GM21381 (cell line): ENCODE measurements around the gene SPNS2.
"Not testable (repeated sequence)": the region's sequence is repeated elsewhere in the genome, so short reads cannot be mapped to it uniquely, and the experiment has no call there.

ENCODE experiments used
- ATAC-seq: cut with Tn5 transposase; IDR thresholded peaks from one replicate; pipeline ENCODE4 v1.9.1; 2021; ENCODE audit warnings: mild to moderate bottlenecking, moderate library complexity; ENCODE audit not compliant: unreplicated experiment

The SPNS2 gene

GRCh38 chr17:4562015-4562969 is 63.6 kb downstream of the SPNS2 start:
- no peak for ATAC-seq

- no peak for ATAC-seq
Observed at GRCh38 chr17:4565209-4566141, 66.8 kb downstream of the SPNS2 start.

- no peak for ATAC-seq
Observed at GRCh38 chr17:4566785-4567184, 68.1 kb downstream of the SPNS2 start.

GRCh38 chr17:4569591-4569990 is 70.9 kb downstream of the SPNS2 start:
- no peak for ATAC-seq

DNA sequence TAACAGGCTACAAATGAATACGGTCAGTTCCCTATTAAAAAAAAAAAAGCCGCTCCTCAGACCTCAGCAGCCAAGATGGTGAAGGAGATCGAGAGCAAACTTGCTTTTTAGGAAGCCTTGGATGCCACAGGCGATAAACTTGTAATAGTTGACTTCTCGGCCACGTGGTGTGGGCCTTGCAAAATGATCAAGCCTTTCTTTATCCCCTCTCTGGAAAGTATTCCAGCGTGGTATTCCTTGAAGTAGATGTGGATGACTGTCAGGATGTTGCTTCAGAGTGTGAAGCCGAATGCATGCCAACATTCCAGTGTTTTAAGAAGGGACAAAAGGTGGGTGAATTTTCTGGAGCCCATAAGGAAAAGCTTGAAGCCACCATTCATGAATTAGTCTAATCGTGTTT is 73.5 kb downstream of the SPNS2 start:
- ATAC-seq: no peak

DNA sequence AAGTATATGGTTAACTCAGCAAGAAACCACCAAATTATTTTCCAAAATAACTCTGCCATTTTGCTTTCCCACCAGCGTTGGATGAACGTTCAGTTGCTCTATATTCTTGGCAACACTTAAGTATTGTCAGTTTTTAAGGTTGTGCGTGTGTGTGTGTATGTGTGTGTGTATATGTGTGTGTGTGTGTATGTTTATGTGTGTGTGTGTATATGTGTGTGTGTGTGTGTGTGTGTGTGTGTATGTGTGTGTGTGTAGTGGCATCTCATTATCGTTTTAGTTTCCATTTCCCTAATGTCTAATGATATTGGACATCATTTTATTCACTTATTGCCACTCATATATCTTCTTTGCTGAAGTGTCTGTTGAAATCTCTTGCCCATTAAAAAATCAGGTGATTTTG is 74.4 kb downstream of the SPNS2 start:
- ATAC-seq: no peak

DNA sequence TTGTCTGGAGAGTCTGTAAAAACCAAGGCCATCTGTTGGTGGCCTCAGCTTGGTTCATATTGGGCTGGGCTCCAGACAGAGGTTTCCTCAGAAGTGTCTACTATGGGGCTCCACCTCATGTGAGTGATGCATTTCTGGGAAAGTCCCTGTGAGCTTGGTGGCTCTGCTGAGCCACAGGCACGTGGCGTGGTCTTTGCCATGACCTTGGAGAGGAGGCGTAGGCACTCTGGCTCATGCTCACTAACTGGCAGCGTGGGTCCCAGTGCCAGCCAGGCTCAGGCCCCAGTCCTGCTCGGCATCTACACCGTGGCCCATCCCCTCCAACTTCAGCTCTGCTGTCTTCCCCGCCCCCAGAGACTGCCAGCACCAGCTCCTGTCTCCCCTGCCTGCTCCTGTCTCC is 75.0 kb downstream of the SPNS2 start:
- ATAC-seq: no peak

DNA sequence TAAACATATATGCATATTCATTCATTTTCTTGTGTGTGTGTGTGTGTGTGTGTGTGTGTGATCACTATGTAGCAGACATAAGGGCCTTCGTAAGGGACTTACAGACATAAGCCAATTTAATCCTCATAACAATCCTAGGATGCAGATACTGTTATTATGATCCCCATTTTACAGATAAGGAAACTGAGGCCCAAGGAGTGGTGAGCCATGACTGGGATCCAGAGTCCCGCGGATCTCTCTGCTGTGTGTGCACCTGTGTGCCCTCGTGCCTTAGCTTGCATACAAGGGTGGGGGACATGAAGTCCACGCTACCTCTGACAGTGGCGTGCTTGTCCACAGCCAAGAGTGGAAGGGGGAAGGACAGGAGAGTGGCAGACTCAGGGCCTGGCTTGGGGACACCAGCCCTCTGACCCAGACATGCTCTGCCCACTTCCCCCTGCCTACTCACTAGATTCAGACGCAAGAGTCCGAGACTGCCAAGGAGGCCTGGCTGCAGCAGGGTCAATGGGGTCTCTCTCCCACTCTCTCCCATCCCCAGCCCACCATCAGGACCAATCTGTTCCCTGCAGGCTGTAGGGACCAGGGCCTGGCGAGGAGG is 75.9 kb downstream of the SPNS2 start:
- ATAC-seq: no peak

DNA sequence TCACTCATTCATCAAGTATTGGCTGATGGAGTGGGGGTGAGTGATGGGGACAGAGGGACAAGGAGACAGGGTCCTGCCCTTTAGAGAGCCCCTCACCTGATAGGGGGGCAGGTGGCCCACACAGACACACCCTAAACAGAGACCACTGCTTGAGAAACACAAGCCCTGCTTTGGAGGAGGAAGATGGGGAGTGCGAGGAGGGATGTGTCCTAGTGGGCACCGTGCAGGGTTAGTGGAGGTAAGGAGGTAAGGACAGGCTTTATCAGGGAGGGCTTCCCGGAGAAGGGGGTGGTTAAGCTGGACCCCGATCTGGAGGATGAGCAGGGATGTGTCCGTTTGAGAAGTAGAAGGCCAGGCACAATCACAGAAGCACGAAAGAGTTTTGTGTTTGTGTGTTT is 77.5 kb downstream of the SPNS2 start:
- ATAC-seq: no peak

GRCh38 chr17:4576729-4577322 is 78.1 kb downstream of the SPNS2 start:
- ATAC-seq: no peak

DNA sequence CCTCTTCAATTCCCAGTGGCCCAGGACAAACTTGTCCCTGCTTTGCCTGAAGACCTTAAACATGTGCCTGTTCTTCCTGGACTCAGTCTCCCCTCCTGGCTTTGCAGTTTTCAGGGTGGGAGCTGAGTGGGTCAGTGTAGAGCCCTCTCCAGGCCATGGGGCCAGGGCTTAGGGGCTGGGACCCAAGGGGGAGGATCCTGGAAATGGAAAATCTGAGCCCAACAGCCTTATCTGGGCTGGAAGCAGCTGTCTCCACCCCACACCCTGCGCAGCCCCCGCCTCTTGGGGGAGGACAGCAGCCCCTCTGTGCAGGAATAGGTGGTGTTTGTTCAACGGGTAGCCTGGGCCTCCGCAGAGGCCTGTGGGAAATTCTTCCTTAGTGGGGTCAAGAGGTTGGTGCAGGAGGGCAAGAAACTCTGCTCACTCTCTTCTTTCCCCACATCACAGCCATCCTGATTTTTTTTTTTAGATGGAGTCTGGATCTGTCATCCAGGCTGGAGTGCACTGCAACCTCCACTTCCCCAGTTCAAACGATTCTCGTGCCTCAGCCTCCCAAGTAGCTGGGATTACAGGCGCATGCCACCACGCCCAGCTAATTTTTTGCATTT is 78.8 kb downstream of the SPNS2 start:
- ATAC-seq: no peak

- not testable (repeated sequence) for ATAC-seq
Observed at GRCh38 chr17:4578349-4578748, 79.7 kb downstream of the SPNS2 start.

DNA sequence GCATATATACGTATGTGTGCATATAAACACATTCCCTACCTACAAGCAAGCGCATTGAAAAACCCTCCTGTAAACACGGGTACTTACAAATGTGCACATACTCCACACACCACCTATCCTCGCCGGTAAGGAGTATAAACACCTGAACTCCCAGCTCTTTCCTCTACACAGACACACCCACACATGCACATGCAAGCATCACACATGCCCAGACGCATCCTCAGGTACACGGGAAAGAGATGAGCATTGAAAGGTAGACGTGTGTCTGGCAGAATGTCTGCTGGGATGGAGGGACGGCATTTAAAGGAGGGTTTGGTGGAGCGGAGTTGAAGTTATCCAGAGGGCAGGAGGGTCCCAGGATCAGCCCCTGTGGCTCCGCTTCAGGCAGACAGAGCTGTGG is 81.0 kb downstream of the SPNS2 start:
- no peak for ATAC-seq

DNA sequence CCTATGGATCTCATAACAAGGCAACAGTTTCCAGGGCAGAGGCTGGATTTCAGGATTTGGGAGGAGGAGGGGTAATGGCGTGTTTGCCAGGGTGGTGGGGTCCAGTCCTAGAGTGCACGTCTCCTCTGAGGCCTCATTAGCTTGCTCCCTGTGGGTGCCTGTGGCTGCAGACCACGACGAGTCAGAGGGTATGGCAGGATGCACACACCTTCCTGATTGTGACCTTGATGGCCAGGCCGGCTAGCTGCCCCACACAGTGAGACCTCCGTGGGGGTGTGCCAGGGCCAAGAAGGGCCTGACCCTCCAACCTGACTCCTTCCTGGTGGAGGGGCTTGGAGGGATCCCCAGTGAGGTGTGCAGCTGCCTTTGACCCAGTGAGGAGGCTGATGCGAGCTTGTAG is 81.6 kb downstream of the SPNS2 start:
- ATAC-seq: no peak

DNA sequence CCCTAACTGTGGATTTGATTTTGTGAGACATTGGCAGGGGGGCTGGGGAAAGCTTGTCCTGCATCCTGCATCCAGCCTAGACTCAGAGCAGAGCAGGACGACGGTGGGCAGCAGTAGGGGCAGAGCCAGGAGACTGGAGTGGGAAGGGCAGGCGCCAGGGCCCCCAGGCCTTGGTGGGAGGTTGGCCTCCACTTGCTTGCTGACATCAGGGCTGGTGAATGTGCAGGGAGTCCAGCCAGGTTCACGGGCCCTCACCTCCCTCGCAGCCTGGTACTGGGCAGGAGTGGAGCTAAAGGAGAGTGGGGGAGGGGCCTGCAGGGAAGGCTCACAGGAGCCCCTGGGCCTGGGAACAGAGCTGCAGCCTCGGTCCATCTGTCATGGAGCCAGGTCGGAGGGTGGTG is 83.4 kb downstream of the SPNS2 start:
- no peak for ATAC-seq

- ATAC-seq: no peak
Observed at GRCh38 chr17:4582691-4583090, 84.0 kb downstream of the SPNS2 start.

DNA sequence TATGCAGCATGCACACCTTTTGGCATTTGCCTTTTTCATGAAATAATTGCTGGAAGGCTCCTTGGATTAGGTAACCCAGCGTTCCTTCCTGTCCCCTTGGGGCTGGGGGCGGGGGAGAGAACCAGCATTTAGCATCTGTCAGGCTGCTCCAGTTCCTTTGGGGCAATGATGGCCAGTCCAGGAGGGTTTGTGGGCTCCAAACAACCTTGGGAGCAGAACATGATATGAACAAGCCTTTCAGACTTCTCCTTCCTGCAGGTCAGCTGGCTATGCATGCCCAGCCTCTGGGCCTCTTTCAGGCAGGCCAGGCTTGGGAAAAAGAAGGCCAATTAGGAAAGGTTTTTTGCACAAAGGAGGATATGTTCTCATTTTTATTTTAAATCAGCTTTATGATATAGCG is 84.5 kb downstream of the SPNS2 start:
- no peak for ATAC-seq

GRCh38 chr17:4583782-4584100 is 85.1 kb downstream of the SPNS2 start:
- no peak for ATAC-seq

- no peak for ATAC-seq
Observed at GRCh38 chr17:4584101-4584916, 85.6 kb downstream of the SPNS2 start, which contains the start of gene SMTNL2. Gene SMTNL2, plus strand, starts transcription at chr17:4584529. Its CDS starts 77 bp downstream, at chr17:4584606.
